Activated T-cell treated with anti-CD3 and anti-CD28 coated beads for 1 hour (primary cell): ENCODE results near the gene PLEKHF1.
"Not testable (repeated sequence)": the region's sequence is repeated elsewhere in the genome, so short reads cannot be mapped to it uniquely, and the experiment has no call there.

Experiments
- DNase-seq: peaks from one replicate; pipeline ENCODE4 v3.0.0-alpha.2; 2020; ENCODE audit warnings: low read depth

PLEKHF1 gene, protein sequence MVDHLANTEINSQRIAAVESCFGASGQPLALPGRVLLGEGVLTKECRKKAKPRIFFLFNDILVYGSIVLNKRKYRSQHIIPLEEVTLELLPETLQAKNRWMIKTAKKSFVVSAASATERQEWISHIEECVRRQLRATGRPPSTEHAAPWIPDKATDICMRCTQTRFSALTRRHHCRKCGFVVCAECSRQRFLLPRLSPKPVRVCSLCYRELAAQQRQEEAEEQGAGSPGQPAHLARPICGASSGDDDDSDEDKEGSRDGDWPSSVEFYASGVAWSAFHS

DNA sequence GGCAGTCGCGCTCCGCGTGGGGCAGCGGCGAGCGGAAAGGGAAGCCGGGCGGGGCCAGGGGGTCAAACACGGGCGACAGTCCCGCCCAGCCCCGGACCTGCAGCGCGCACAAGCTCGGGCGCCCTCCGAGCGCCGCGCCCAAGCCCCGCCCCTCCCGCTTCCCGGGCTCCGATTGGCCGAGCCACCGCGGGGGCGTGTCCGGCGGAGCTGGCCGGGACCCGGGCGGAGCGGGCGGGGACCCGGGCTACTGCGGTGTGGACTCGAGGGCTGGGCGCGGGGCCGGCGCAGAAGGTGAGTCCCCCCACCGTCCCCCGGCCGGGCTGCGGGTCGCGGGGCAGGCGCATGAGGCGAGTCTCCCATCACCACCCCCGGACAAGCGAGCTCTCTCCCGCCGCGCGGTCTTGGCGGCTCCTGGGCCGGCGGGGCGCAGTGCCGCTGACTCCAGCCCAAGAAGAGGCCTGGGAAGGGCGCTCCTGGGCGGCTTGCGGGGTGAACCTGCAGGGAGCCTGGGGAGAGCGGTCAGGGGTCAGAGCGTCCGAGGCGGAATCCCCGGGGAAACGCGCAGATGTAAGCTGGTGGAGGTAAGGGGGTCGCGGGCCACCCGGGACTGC lies at the start of gene PLEKHF1:
Gene PLEKHF1 (plus strand): TSS at position 247 of the 611 bp plus-strand sequence. CDS start 8,379 bp downstream, outside the sequence.
- DNase-seq, result peak; percentile 79

DNA sequence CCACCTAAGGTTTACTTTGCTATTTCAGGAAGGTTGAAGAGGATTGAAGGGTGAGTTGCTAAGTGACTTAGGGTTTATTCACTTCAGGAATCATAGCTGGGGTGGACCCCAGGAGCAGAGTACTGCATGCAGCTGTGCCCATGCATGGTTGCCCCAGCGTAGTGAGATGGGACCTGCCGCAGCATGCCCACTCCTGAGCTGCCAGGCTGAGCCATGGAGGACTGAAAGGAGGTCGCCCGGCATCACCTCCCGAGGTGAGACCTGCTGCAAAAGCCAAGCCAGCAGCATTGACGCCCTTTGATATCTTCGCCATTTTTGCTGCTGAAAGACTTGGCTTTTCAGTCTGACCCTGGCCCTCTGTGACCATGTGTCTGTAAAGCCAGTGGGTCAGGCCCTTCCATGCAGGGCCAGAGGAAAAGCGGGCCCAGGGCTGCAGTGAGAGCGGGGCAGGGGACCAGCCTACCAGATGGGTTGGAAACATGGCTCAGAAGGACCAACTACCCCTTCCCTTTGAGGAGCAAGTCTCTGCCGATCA lies 49.3 kb upstream of the PLEKHF1 start:
- DNase-seq, result no peak

DNA sequence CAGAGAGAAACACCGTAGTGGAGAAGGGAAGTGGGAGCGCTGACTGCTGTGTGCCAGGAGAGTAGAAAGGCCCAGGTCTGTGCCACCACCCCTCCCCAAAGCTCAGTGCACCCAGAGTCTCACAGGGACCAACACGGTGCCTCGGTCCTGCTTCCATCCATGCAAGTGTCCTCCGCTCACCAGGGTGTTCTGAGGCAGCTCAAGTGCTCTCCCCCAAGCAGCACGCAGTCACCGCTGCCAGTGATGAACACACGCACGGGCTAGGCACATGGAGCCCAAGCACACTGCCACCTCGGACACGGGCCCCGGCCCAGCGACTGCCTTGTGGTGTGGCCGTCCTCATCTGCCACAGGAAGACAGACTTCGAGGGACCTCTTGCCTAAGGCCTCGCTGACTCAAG lies 48.7 kb upstream of the PLEKHF1 start:
- DNase-seq, result no peak

GRCh38 chr19:29617366-29618266 lies 47.6 kb upstream of the PLEKHF1 start:
- DNase-seq, result no peak

GRCh38 chr19:29618434-29618833 lies 46.8 kb upstream of the PLEKHF1 start:
- DNase-seq, result no peak

DNA sequence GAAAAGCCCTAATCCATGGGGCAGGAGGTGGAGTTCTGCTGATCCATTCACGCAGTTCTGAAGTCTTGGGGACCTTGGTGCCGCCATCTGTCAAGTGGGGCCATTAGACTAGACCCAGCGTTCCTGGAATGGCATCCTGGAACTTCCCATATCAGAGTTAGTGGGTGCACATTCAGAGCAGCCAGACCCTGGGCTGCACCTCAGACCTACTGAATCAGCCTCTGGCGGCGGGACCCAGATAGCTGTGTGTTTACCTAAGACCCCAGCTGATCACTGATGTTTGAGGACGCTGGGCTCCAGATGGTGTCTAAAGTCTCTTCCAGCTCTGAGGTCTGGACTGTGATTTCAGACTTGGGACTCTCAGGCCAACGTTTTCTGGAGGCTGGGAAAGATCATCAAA lies 46.4 kb upstream of the PLEKHF1 start:
- DNase-seq, result no peak

GRCh38 chr19:29620931-29621351 lies 44.3 kb upstream of the PLEKHF1 start:
- DNase-seq, result no peak

DNA sequence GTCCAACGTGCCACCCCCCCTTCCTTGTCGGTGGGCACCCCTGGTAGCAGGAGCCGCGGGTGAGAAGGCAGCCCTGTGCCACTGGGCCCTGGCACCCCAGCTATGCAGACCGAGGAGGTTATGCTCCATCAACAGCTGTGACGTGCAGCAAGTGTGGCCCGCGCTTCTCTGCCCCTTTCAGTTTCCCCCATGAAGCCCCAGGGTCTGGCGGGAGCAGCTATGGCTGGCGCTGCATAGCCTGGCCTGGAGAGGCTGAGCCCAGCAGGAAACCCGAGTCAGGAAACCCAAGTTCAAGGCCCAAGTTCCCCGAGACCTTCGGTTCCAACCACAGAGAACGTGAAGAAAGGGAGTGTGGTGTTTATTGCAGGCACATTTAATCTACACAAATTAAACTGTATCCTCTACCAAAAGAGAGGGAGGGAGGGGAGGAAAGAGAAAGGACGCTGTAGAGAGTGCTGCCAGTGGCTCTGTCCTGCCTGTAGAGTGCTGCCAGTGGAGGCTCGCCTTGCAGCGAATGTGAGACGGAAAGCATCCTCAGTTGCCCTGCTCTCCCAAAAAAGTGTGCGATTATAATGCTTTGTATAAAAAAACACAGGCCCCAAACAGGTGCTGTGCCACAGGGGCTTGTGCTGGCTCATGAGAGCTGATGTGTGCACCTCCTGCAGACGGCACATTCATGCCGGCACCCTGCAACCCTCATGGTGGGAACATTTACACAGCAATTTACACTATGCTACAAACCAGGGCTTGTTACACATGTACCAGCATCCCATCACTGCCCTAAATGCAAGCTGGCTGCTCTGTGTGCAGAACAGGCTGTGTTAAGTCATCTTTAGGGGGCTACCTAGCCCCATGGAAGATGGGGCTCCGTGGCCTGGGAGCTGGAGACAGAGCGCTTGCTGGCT lies 42.8 kb upstream of the PLEKHF1 start:
- no peak for DNase-seq

DNA sequence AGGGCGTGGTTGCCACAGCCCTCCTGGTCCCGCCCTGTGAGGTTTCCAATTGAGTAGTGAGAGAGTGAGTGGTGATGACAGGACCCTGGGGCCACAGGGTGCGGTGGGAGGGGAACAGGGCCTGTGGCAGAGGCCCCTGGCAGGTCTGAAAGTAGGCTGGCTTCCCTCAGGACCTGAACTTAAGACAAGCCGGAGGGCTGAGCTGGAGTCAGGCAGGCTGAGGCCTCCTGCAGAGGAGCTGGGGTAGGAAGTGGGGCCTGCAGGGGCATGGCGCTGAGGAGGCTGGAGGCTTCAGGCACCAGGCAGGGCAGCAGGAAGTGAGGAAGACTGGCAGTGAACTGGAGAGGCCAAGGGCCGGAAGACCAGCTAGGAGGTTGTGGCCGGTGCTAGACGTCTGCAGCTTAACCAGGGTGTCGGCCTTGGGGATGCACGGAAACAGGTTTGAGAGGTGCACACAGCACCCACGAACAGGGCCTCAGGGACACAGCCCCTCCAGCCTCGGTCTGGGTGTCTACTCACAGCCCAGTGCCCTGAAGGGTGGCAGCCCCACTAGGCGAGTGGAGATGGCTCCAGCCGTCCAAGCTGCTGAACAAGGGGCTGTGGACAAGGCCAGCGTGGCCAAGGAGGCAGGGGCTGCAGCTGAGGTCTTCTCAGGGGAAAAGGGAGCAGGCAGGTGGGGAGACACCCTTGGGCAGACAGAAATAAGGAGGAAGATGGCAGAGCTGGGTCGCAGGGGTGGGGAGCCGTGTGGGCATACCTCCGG lies 41.4 kb upstream of the PLEKHF1 start:
- DNase-seq, result no peak

DNA sequence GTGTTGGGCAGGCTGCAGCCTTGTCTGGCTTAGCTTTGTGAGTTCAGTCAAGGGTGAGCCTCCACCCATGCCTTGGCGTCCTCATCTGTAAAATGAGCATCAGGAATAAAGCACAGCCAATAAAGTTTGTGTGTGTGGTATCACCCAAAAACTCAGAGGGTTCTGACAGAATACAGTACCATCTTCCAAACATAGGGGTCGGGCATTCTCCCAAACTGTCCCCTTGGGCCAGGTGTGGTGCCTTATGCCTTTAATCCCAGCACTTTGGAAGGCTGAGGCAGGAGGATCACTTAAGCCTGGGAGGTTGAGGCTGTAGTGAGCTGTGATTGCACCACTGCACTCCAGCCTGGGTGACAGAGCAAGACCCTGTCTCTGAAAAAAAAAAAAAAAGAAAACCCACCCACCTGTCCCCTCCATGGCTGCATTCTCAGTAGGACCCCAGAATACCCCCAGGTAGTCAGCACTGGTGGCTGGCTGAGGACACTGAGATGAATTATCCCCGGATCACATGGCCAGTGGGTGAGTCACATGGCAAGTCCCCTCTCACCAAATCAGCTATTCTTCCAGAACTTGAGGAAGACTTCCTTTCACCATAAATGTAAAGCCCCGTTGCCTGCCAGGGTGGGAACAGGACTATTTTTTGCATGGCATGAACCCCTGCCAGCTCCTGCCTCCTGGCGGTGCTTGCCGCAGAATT lies 40.6 kb upstream of the PLEKHF1 start:
- DNase-seq, result no peak

- no peak for DNase-seq
Observed at GRCh38 chr19:29625186-29625651, 40.0 kb upstream of the PLEKHF1 start.

- no peak for DNase-seq
Observed at GRCh38 chr19:29626386-29626785, 38.9 kb upstream of the PLEKHF1 start.

DNA sequence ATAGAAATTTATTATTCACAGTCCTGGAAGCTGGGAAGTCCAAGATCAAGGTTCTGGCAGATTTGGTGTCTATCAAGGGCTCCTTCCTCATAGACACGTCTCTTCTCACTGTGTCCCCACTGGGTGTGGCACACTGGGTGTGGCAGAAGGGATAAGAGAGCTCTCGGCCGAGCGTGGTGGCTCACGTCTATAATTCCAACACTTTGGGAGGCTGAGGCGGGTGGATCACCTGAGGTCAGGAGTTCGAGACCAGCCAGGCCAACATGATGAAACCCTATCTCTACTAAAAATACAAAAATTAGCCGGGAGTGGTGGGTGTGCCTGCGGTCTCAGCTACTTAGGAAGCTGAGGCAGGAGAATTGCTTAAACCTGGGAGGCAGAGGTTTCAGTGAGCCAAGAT lies 38.4 kb upstream of the PLEKHF1 start:
- not testable (repeated sequence) for DNase-seq

DNA sequence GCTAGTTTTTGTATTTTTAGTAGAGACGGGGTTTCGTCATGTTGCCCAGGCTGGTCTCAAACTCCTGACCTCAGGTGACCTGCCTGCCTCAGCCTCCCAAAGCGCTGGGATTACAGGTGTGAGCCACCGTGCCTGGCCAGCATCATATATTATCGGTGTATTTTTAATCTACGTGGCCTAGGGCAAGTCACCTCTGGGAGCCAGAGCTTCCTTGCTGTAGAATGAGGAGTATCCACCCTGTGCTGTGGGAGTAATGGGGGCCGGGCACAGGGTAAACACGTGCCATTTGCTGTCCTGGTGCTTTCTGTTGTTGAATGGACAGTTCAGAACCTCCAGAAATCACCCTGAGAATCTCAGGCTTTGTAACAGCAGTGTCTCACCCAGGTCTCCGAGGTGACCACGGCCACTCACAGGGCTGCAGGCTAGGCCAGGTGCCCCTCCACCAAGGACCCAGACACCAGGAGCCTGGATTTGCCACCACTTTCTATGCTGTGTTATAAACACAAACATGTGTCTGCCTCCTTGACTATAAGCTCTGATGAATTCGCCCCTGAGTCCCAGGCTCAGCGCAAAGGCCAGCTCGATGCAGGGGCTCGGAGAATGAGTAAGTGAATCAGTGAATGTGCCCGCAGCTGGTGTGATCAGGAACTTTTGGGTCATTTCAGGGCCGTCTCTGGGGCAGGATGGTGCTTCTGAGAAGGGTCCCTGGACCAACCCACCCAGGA lies 36.4 kb upstream of the PLEKHF1 start:
- no peak for DNase-seq

DNA sequence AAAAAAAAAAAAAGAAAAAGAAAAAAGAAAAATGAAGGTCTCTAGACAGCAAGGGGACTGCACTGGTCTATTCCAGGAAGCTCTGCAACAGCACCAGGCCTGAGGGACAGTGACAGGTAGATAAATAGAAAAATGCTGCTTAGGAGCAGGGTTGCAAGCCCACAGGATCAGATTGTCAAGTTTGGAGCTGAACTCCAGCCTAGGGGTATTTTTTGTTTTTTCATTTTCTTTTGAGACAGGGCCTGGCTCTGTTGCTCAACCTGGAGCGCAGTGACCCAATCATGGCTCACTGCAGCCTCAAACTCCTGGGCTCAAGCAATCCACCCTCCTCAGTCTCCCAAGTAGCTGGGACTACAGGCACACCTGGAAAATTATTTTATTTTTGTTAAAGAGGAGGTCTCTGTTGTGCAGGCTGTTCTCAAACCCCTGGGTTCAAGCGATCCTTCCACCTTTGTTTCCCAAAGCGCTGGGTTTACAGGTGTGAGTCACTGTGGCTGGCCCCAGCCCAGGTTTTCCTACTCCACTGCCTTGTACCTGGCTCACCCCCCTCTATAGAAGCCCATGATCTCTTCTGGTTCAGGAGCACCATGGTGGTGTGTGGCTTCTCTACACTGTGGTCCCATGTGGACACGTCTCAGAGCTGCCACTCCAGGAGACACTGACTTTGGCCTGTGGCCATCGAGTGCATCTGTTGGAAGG lies 35.3 kb upstream of the PLEKHF1 start:
- no peak for DNase-seq

DNA sequence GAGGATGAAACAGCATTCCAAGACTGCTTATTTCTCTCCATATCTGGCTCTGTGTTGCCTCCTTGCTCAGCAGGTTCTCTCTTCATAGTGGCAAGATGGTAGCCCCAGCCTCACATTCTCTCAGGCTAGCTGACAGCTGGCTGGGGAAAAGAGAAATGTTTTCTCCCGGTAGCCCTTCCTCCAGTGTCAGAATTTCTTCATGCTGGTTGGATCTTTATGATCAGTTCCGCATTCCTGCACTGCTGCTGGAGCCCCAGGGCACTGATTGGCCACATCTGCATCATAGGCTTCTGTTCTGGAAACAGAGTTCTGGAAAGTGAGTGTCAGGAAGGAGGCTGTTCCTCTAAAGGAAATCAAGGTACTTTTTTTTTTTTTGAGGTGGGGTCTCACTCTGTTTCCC lies 34.6 kb upstream of the PLEKHF1 start:
- no peak for DNase-seq

DNA sequence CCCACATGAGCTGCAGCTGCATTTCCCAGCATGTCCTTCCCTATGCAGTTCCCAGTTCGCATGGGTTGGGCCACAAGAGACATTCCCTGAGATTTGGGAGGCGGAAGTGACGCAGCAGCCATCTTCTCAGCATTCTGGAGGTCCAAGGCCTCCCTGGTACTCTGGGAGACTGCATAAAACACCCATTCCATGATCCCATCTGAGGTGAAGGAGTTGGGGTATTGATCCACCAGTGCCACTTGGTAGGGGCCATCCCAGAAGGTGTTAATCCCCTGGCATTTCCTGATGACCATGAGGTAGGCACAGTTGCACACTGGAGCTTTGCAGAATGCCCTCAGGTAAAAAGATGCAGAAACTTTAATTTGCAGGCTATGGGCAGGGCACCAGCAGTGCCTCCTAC lies 33.8 kb upstream of the PLEKHF1 start:
- no peak for DNase-seq

- no peak for DNase-seq
Observed at GRCh38 chr19:29634002-29634401, 31.3 kb upstream of the PLEKHF1 start.
